Fibroblast of pulmonary artery (primary cell): ENCODE results near the gene NOS3.

Experiments used
- DNase-seq: peaks from one replicate; pipeline ENCODE4 v3.0.0-alpha.2; 2010; ENCODE audit warnings: low read depth
- H3K4me3 ChIP-seq: replicated peaks from 2 replicates; pipeline ENCODE4 v1.5.1; 2011; ENCODE audit warnings: low read depth, mild to moderate bottlenecking, control low read depth, low read length, moderate library complexity
- CTCF ChIP-seq: IDR thresholded peaks from 2 replicates; pipeline ENCODE4 v1.5.1; 2011; ENCODE audit warnings: mild to moderate bottlenecking, control low read depth, low read length, inconsistent platforms; ENCODE audit errors: missing control alignments

The NOS3 gene

GRCh38 chr7:150956395-150957132 is 34.3 kb upstream of the NOS3 start:
- TF ChIP-seq CTCF = no peak
- no peak overlapping the region for H3K4me3 ChIP-seq
- no peak for DNase-seq

GRCh38 chr7:150957133-150958020 is 33.4 kb upstream of the NOS3 start:
- H3K4me3 ChIP-seq = no peak overlapping the region
- DNase-seq = no peak
- TF ChIP-seq CTCF = no peak

GRCh38 chr7:150958062-150958552 is 32.7 kb upstream of the NOS3 start:
- H3K4me3 ChIP-seq = no peak overlapping the region
- TF ChIP-seq CTCF = no peak

GRCh38 chr7:150958597-150958996 is 32.2 kb upstream of the NOS3 start:
- TF ChIP-seq CTCF = no peak
- no peak overlapping the region for H3K4me3 ChIP-seq
- DNase-seq = no peak

More at GRCh38 chr7:150958062-150958552, 32.7 kb upstream of the NOS3 start:
- no peak for DNase-seq

- TF ChIP-seq CTCF = no peak
- DNase-seq = no peak
- H3K4me3 ChIP-seq = no peak overlapping the region
These were observed 31.7 kb upstream of the NOS3 start for GRCh38 chr7:150959081-150959480.

GRCh38 chr7:150959739-150960734 is 30.8 kb upstream of the NOS3 start:
- no peak for TF ChIP-seq CTCF
- no peak overlapping the region for H3K4me3 ChIP-seq
- peak; percentile 42 for DNase-seq
